HepG2 (cell line): Measurements from ENCODE around the gene ZCCHC8. TPM values are rescaled to one million over a fixed set of nuclear protein-coding genes. Genes with fewer than 3 reads are reported as not detected.

Experiments used
- E2F5 ChIP-seq: sonication (generic); formaldehyde crosslinking; conservative IDR thresholded peaks from 2 replicates; pipeline ENCODE4 v1.4.0; 2020; ENCODE audit warnings: missing genetic modification reagents
- MATR3 ChIP-seq: sonication (generic); formaldehyde crosslinking; IDR thresholded peaks from 2 replicates; pipeline ENCODE4 v1.4.0; 2020; ENCODE audit warnings: missing genetic modification reagents
- MIER3 ChIP-seq: IDR thresholded peaks from 2 replicates; pipeline ENCODE4 v1.6.1; 2016; ENCODE audit warnings: missing compliant biosample characterization, borderline replicate concordance
- TGIF2 ChIP-seq: IDR thresholded peaks from 2 replicates; pipeline ENCODE4 v1.6.1; 2016; ENCODE audit warnings: control low read depth, missing compliant biosample characterization
- ZMYM2 ChIP-seq: sonication (generic); formaldehyde crosslinking; IDR thresholded peaks from 2 replicates; pipeline ENCODE4 v1.8.0; 2022; ENCODE audit warnings: mild to moderate bottlenecking, missing genetic modification reagents
- ZNF136 ChIP-seq: sonication (generic); formaldehyde crosslinking; IDR thresholded peaks from 2 replicates; pipeline ENCODE4 v1.8.1; 2022; ENCODE audit warnings: low read depth, mild to moderate bottlenecking, moderate library complexity, missing genetic modification reagents
- ZNF260 ChIP-seq: sonication (generic); formaldehyde crosslinking; IDR thresholded peaks from 2 replicates; pipeline ENCODE4 v1.4.0; 2020; ENCODE audit warnings: missing genetic modification reagents, low read depth, mild to moderate bottlenecking, borderline replicate concordance
- ZNF317 ChIP-seq: sonication (generic); formaldehyde crosslinking; IDR thresholded peaks from 2 replicates; pipeline ENCODE4 v1.5.0; 2020; ENCODE audit warnings: mild to moderate bottlenecking, missing genetic modification reagents
- ZNF567 ChIP-seq: sonication (generic); formaldehyde crosslinking; IDR thresholded peaks from 2 replicates; pipeline ENCODE4 v1.8.1; 2023; ENCODE audit warnings: mild to moderate bottlenecking, missing genetic modification reagents, borderline replicate concordance
- ZNF747 ChIP-seq: sonication (generic); formaldehyde crosslinking; IDR thresholded peaks from 2 replicates; pipeline ENCODE4 v1.8.1; 2023; ENCODE audit warnings: missing genetic modification reagents, mild to moderate bottlenecking, borderline replicate concordance
- polyA plus RNA-seq, 8 experiments: library from polyadenylated mRNA; depleted of rRNA in 3 of 8; stranded (reverse) in 7 of 8; unstranded in 1 of 8; fragments of >200 nt; fragmentation: Illumina TruSeq in 4 of 8; extraction: Trizol in 4 of 8; gene quantifications; 2 replicates each; pipeline versions ENCODE4 v1.2.1 to v1.2.3, GENCODE V29; 2011 to 2016; ENCODE audit warnings: low read depth in 4 of 8, missing spikeins in 1 of 8, mixed read lengths in 1 of 8; ENCODE audit not compliant: insufficient read depth in 1 of 8
- total RNA-seq, 5 experiments: library from RNA; depleted of rRNA; stranded (reverse); fragments of >200 nt; fragmentation: Illumina TruSeq; extraction: Trizol; gene quantifications; 2 replicates each; pipeline ENCODE4 v1.2.3, GENCODE V29; 2016; ENCODE audit warnings: low read depth in 1 of 5
- TF ChIP-seq, protein P1 (sequence below): sonication (generic); formaldehyde crosslinking; IDR thresholded peaks from 2 replicates; pipeline ENCODE4 v1.4.0; 2020; ENCODE audit warnings: missing genetic modification reagents
- TF ChIP-seq, protein P2 (sequence below): sonication (generic); formaldehyde crosslinking; IDR thresholded peaks from 2 replicates; pipeline ENCODE4 v1.4.0; 2020; ENCODE audit warnings: mild to moderate bottlenecking, missing genetic modification reagents
- TF ChIP-seq, protein P3 (sequence below): sonication (generic); formaldehyde crosslinking; IDR thresholded peaks from 2 replicates; pipeline ENCODE4 v1.5.0; 2020; ENCODE audit warnings: missing genetic modification reagents
- TF ChIP-seq, protein P4 (sequence below): sonication (generic); formaldehyde crosslinking; IDR thresholded peaks from 2 replicates; pipeline ENCODE4 v1.8.1; 2023; ENCODE audit warnings: mild to moderate bottlenecking, moderate library complexity, missing genetic modification reagents
- TF ChIP-seq, protein P5 (sequence below): sonication (generic); formaldehyde crosslinking; IDR thresholded peaks from 2 replicates; pipeline ENCODE4 v1.9.0; 2021; ENCODE audit warnings: missing genetic modification reagents, borderline replicate concordance
- TF ChIP-seq, protein P6 (sequence below): sonication (generic); formaldehyde crosslinking; IDR thresholded peaks from 2 replicates; pipeline ENCODE4 v1.4.0; 2020; ENCODE audit warnings: missing genetic modification reagents, borderline replicate concordance
- TF ChIP-seq, protein P7 (sequence below): sonication (generic); formaldehyde crosslinking; IDR thresholded peaks from 2 replicates; pipeline ENCODE4 v1.4.0; 2020; ENCODE audit warnings: missing genetic modification reagents
- TF ChIP-seq, protein P8 (sequence below): sonication (generic); IDR thresholded peaks from 2 replicates; pipeline ENCODE4 v1.6.1; 2016; ENCODE audit warnings: low read depth, borderline replicate concordance

Gene ZCCHC8
- total and polyA plus RNA-seq, 2 of the 13 experiments (the other 11 are each of a cell fraction or from before 2014, with no cell fraction given), result 18.6 to 20.9 TPM

DNA sequence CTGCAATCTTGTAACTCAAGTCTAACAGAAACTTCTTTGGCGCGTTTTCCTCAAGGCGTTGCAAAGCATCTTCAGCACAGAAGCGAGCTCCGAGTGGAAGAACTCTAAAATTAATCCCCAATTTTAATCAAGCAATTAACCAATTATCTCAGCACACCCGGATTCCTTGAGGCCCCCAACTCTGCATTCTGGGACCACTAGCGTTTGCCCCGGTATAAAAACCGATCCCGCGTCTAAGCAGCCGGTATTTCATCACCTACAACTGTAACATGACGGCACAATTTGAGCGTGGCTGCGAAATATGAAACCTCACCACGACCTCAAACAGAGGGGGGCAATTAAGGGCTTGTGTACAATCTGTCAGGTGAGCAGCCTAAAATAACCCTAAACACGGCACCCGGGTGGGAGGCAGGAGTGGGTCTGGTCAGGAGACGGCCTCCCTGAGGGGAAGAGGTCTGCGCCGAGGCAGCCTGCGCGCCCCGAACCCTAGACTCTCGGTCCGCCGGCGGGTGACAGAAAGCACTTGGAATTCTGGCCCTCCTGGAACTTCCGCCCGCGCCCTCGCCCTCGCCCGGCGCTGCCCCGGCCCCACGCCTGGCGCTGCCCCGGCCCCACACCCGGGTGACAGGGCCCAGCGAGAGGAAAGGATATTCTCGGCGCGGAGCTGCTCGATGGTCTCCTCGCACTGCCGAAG is 594 bp downstream of the ZCCHC8 start (continued):
- TF ChIP-seq E2F5 (CRISPR knock-in tag) (no peak), MIER3 (CRISPR knock-in tag) (no peak), MATR3 (CRISPR knock-in tag) (no peak), TGIF2 (no peak), ZNF317 (CRISPR knock-in tag) (no peak), ZNF747 (CRISPR knock-in tag) (no peak; the same call in 1 of the 2 replicates), ZMYM2 (CRISPR knock-in tag) (no peak), ZNF136 (CRISPR knock-in tag) (no peak), ZNF567 (CRISPR knock-in tag) (0 out of 2 replicates have a peak, but pooled peaks have one; percentile 1), ZNF260 (CRISPR knock-in tag) (no peak)
- TF ChIP-seq, protein P1, sequence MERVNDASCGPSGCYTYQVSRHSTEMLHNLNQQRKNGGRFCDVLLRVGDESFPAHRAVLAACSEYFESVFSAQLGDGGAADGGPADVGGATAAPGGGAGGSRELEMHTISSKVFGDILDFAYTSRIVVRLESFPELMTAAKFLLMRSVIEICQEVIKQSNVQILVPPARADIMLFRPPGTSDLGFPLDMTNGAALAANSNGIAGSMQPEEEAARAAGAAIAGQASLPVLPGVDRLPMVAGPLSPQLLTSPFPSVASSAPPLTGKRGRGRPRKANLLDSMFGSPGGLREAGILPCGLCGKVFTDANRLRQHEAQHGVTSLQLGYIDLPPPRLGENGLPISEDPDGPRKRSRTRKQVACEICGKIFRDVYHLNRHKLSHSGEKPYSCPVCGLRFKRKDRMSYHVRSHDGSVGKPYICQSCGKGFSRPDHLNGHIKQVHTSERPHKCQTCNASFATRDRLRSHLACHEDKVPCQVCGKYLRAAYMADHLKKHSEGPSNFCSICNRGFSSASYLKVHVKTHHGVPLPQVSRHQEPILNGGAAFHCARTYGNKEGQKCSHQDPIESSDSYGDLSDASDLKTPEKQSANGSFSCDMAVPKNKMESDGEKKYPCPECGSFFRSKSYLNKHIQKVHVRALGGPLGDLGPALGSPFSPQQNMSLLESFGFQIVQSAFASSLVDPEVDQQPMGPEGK (CRISPR knock-in tag), result no peak
- TF ChIP-seq, protein P2, sequence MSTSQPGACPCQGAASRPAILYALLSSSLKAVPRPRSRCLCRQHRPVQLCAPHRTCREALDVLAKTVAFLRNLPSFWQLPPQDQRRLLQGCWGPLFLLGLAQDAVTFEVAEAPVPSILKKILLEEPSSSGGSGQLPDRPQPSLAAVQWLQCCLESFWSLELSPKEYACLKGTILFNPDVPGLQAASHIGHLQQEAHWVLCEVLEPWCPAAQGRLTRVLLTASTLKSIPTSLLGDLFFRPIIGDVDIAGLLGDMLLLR, result peak; percentile 59; the same call in 1 of the 2 replicates
- TF ChIP-seq, protein P3, sequence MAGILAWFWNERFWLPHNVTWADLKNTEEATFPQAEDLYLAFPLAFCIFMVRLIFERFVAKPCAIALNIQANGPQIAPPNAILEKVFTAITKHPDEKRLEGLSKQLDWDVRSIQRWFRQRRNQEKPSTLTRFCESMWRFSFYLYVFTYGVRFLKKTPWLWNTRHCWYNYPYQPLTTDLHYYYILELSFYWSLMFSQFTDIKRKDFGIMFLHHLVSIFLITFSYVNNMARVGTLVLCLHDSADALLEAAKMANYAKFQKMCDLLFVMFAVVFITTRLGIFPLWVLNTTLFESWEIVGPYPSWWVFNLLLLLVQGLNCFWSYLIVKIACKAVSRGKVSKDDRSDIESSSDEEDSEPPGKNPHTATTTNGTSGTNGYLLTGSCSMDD (CRISPR knock-in tag), result no peak
- TF ChIP-seq, protein P4, sequence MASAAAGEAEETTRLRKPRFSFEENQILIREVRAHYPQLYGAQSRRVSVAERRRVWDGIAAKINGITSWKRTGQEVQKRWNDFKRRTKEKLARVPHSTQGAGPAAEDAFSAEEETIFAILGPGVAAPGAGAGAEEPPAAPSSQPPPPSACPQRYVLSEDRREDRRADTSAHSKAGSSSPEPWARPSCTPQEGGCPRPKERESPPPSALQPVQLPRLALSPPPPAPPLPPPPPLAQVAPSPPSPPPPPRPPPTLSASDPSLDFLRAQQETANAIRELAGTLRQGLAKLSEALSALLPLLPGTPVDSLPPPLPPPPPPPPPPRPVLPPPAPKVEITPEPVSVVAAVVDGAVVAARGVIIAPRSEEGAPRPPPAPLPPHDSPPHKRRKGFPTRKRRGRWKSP, result no peak
- TF ChIP-seq, protein P5, sequence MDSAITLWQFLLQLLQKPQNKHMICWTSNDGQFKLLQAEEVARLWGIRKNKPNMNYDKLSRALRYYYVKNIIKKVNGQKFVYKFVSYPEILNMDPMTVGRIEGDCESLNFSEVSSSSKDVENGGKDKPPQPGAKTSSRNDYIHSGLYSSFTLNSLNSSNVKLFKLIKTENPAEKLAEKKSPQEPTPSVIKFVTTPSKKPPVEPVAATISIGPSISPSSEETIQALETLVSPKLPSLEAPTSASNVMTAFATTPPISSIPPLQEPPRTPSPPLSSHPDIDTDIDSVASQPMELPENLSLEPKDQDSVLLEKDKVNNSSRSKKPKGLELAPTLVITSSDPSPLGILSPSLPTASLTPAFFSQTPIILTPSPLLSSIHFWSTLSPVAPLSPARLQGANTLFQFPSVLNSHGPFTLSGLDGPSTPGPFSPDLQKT (CRISPR knock-in tag), result no peak
- TF ChIP-seq, protein P6, sequence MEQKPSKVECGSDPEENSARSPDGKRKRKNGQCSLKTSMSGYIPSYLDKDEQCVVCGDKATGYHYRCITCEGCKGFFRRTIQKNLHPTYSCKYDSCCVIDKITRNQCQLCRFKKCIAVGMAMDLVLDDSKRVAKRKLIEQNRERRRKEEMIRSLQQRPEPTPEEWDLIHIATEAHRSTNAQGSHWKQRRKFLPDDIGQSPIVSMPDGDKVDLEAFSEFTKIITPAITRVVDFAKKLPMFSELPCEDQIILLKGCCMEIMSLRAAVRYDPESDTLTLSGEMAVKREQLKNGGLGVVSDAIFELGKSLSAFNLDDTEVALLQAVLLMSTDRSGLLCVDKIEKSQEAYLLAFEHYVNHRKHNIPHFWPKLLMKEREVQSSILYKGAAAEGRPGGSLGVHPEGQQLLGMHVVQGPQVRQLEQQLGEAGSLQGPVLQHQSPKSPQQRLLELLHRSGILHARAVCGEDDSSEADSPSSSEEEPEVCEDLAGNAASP (CRISPR knock-in tag), result peak; percentile 54
- TF ChIP-seq, protein P7, sequence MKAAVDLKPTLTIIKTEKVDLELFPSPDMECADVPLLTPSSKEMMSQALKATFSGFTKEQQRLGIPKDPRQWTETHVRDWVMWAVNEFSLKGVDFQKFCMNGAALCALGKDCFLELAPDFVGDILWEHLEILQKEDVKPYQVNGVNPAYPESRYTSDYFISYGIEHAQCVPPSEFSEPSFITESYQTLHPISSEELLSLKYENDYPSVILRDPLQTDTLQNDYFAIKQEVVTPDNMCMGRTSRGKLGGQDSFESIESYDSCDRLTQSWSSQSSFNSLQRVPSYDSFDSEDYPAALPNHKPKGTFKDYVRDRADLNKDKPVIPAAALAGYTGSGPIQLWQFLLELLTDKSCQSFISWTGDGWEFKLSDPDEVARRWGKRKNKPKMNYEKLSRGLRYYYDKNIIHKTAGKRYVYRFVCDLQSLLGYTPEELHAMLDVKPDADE (CRISPR knock-in tag), result no peak
- TF ChIP-seq, protein P8, sequence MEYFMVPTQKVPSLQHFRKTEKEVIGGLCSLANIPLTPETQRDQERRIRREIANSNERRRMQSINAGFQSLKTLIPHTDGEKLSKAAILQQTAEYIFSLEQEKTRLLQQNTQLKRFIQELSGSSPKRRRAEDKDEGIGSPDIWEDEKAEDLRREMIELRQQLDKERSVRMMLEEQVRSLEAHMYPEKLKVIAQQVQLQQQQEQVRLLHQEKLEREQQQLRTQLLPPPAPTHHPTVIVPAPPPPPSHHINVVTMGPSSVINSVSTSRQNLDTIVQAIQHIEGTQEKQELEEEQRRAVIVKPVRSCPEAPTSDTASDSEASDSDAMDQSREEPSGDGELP, result peak; percentile 28; the same call in 1 of the 2 replicates
